HG02798 (cell line): ENCODE measurements around the gene KIR3DL1.
"Not testable (repeated sequence)": the region's sequence is repeated elsewhere in the genome, so short reads cannot be mapped to it uniquely, and the experiment has no call there.

Source experiments
- ATAC-seq: cut with Tn5 transposase; IDR thresholded peaks from one replicate; pipeline ENCODE4 v1.9.1; 2021; ENCODE audit warnings: mild to moderate bottlenecking; ENCODE audit not compliant: unreplicated experiment, poor library complexity

The KIR3DL1 gene

GRCh38 chr19:54805665-54806515, 10.4 kb upstream of the KIR3DL1 start:
- ATAC-seq: no peak

GRCh38 chr19:54806516-54806838, 9.8 kb upstream of the KIR3DL1 start:
- no peak for ATAC-seq

GRCh38 chr19:54814571-54814970, 1.7 kb upstream of the KIR3DL1 start:
- ATAC-seq: not testable (repeated sequence)

GRCh38 chr19:54817670-54818536, 1.6 kb downstream of the KIR3DL1 start:
- no peak for ATAC-seq

GRCh38 chr19:54824416-54824815, 8.1 kb downstream of the KIR3DL1 start:
- not testable (repeated sequence) for ATAC-seq

GRCh38 chr19:54825326-54825725, 9.1 kb downstream of the KIR3DL1 start:
- not testable (repeated sequence) for ATAC-seq

GRCh38 chr19:54828064-54828463, 11.8 kb downstream of the KIR3DL1 start:
- ATAC-seq: not testable (repeated sequence)

GRCh38 chr19:54832496-54832895, 16.2 kb downstream of the KIR3DL1 start, which contains the start of gene KIR2DS4:
Gene KIR2DS4, plus strand, starts transcription at chr19:54832676.
- ATAC-seq: not testable (repeated sequence)

GRCh38 chr19:54835126-54835525, 18.9 kb downstream of the KIR3DL1 start:
- not testable (repeated sequence) for ATAC-seq

GRCh38 chr19:54837522-54837921, 21.3 kb downstream of the KIR3DL1 start:
- not testable (repeated sequence) for ATAC-seq

GRCh38 chr19:54843171-54843570, 26.9 kb downstream of the KIR3DL1 start:
- ATAC-seq: not testable (repeated sequence)

GRCh38 chr19:54850061-54850640, 33.9 kb downstream of the KIR3DL1 start, which contains the start of gene KIR3DL2:
Gene KIR3DL2, plus strand, starts transcription at chr19:54850443. Its CDS starts 33 bp downstream, at chr19:54850476.
- ATAC-seq: not testable (repeated sequence)

GRCh38 chr19:54850930-54851329, 34.7 kb downstream of the KIR3DL1 start:
- no peak for ATAC-seq

GRCh38 chr19:54851353-54851752, 35.1 kb downstream of the KIR3DL1 start:
- ATAC-seq: no peak

GRCh38 chr19:54855241-54855640, 39.0 kb downstream of the KIR3DL1 start:
- ATAC-seq: not testable (repeated sequence)

- not testable (repeated sequence) for ATAC-seq
Measured at GRCh38 chr19:54858476-54858875, 42.2 kb downstream of the KIR3DL1 start.

- not testable (repeated sequence) for ATAC-seq
Measured at GRCh38 chr19:54859421-54859820, 43.2 kb downstream of the KIR3DL1 start.

- ATAC-seq: not testable (repeated sequence)
Measured at GRCh38 chr19:54863459-54863858, 47.2 kb downstream of the KIR3DL1 start.

GRCh38 chr19:54871696-54872095, 55.4 kb downstream of the KIR3DL1 start:
- no peak for ATAC-seq

GRCh38 chr19:54873990-54874389, 57.7 kb downstream of the KIR3DL1 start, which contains the start of gene FCAR:
Gene FCAR, plus strand, starts transcription at chr19:54874235. Its CDS starts 55 bp downstream, at chr19:54874290.
- no peak for ATAC-seq
